ENCODE measurements around the gene SMC6. TPM values are rescaled to one million over a fixed set of nuclear protein-coding genes. Genes with fewer than 3 reads are reported as not detected.

Gene SMC6
- polyA plus RNA-seq, 1 donor, result 49.2 TPM

DNA sequence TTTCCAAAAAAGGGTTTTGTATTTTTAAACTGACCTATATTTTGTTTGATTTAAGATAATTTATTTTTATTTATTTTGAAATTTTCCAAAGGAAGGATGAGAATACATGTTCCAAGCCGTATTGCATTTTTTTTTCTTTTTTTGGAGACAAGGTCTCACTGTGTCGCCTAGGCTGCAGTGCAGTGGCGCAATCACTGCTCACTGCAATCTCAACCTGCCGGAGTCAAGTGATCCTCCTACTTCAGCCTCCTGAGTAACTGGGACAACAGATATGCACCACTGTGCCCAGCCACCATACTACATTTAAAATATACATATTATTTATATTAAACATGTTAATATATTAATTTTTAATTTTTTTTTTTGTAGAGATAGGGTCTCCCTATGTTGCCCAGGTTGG is 15.3 kb upstream of the SMC6 start:
- DNase-seq, result no peak

DNA sequence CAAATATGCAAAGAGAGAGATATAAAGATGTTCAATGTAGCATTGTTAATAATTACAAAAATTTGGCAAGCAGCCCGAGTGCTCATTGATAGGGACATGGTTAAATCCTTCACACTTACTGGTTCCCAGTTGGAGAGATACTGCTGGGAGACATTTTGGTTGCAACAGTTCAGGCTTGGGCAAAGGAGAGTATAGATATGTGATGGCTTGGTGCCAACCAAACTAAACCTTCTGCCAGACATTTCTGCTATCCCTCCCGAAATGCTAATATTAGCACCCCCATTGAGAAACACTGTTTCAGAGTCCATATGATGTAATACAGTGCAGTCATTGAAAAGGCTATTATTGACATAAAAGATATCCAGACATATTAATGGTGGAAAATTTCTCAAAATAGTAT is 11.8 kb upstream of the SMC6 start:
- DNase-seq, result no peak

DNA sequence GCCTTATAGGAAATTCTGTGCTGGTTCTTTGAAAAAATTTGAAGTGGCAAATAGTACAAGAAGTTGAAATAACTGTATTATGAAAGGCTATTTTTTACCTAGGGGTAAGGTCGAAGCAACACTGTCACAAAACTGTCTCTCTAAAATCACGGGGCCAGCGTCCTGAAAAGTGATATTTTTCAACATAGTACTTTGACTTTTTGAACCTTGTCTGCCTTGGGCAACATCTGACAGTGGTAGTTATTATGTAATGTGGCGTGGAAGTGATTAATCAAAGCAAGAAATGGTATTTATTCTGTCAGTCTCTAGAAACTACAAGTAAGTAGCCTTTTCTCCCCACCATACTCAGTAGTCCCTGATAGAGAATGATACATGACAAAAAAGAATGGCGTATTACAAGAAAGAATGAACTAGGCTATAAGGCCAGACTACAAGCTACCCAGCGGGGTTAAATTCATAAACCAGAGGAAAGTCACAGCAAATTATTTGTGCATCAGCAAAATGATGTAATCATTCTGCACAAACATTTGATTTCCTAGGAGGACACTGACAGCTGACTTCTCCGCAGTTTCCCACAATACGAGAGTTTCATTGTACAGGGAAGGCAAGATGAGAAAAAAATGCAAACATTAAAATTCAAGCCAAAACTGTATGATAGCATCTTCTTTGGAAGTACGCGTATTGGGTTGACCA is 10.2 kb upstream of the SMC6 start:
- DNase-seq, result no peak

DNA sequence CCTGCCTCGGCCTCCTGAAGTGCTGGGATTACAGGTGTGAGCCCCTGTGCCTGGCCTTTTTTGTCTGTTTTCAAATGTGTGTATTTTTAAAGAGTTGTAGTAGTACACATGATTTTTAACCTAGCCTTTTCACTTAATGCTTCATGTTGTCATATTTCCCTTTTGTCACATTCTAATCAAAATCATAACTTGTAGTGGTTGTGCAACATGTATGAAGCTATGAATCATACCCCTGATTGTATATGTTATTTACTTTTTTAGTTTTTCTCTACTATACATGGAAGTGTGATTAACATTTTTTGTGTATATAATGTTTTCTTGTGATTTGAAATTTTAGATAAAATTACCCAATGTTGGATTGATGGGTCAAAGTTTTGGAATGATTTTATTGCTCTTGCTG is 8.8 kb upstream of the SMC6 start:
- DNase-seq, result no peak

DNA sequence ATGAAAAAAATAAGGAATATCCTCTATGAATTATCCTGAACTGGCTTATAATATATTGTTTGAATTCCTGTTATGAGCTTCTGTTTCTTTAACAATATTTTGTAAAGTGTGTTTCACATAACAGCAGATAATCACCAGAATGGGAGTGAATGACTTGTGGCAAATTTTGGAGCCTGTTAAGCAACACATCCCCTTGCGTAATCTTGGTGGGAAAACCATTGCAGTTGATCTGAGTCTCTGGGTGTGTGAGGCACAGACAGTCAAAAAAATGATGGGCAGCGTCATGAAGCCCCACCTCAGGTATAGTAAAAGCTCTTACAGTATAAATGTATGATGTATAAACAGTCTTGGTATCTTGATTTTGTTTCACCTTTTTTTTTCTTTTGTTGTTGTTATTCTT is 6.2 kb upstream of the SMC6 start:
- DNase-seq, result no peak

DNA sequence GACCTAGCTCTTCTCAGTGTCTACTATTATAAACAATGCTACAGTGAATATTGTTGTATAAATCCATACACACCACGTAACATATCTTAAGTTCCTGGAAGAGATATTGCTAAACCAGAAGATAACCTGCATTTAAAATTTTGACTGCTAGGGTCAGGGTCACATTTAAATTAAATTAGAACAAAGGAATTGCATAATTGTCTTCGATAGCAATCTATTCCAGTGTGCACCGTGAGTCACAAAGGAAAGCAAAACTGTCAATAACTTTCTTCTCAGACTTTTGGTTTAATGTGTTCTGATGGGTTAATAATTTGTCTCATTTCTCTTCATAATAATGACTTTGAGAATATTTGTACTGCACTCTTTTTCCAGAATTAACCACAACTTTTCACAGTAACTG is 4.5 kb upstream of the SMC6 start:
- no peak for DNase-seq

DNA sequence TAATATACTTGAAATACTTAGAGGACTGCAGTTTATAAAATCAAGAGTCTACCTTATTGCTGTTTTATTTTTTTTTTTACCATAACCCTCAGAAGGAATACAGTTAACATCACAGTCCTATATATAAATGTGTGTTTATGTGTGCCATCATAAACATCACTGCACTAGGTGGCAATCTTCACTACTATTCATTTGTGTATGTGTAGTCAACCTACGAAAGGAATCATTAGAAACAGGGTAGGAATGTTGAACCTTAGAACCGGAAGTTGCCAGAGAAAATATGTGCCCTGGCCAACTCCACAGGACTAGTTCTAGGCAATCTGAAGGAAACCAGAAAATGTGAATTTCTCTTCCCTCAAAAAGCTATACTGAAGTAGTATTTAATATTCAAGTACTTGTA is 3.7 kb upstream of the SMC6 start:
- no peak for DNase-seq

DNA sequence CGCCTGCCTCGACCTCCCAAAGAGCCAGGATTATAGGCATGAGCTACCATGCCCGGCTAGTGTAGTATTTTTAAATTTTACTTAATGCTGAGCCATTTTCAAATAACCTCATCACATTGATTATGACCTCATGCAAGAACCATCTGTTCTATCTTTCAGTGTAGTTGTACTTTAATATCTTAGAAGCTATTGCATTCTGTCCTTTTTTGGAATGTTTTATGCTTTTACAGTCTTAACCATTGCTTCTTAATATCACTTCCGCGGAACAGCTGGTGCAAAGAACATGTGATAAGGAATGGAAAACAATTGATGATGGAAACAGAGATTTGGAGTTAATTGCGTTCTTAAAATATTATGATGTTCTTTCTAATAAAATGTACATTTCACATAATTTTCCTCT is 3.1 kb upstream of the SMC6 start:
- DNase-seq, result no peak

DNA sequence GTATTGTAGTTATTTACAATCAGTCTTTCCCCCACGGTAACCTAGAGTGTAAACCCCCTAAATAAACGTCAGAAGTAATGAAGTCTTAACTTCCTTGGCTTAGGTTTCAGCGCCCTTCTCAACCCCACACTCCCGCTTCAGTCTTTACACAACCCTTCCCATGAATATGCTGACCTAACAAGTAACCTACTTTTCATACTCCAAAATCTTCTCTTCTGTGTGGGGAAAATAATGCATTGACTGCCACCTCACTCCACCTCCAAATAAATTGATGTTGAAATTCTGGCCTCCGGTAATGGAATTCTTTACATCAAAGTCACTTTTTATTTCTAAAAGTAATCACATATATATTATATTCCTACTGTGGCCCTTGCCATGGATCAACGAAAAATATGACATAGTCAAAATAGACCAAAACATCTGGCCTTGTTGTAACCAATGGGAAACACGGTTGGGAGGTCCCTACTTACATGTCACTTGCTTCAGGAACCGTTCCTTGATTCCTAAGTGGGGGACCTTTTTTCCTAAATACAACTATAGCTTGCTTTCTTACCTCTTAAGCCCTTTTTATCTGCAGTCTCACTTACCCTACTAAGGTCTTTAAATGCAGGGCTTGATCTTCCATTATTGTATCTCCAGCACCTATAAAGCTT is 1.3 kb upstream of the SMC6 start:
- no peak for DNase-seq

DNA sequence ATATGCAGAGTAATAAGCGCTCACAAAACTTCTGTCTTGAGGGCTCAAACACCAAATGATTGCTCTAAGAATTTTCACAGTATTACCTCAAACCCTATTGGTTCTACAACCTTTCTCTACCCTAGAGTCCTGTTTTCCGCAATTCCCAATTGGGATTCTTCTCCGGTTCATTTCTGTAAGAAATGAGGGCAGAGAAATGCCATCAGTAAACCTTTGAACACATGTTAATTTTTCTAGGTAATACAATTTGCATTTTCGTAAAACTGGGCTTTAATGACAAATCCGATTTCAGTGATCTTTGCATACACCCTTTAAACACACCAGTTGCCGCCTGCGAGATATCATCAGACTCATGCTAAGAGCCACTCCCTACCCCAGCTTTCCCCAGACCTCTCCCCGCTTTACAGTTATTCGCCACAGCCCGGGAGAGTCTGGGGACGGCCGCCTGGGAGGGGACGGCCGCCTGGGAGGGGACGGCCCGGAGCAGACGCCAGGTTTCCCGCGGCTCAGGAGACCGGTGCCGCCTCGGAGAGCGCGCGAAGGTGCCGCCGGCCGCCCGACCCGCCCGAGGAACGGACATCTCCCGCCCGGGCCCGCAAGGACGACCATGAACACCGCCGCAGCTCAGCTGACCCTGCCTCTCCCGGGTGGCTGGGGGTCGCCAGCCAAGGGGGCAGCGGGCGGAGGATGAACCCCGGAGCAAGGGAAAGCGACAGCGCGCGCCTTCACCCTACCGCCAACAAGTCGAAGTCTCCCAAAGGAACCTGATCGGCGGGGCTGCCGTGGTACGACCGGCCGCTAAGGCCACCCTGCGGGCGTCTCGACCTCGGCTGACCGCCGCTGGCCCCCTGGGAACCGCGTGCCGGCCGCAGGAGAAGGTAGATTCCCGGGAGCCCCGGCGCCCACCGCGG is 463 bp downstream of the SMC6 start:
- peak; percentile 30 for DNase-seq

DNA sequence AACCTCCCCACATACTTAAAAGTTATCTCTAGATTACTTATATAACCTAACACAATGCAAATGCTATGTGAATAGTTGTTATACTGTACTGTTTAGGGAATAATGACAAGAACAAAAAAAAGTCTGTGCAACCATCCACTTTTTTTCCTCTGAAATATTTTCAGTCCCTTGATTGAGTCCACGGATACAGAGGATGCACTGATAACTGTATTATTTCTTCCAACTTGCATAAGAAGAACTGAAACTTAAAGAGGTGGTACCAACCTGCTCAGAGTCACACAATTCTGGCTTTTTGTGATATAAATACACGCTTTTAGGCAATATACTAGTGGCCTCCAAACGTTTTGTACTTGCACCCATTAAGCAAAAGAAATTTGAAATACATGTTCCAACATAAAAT is 1.4 kb downstream of the SMC6 start:
- no peak for DNase-seq

DNA sequence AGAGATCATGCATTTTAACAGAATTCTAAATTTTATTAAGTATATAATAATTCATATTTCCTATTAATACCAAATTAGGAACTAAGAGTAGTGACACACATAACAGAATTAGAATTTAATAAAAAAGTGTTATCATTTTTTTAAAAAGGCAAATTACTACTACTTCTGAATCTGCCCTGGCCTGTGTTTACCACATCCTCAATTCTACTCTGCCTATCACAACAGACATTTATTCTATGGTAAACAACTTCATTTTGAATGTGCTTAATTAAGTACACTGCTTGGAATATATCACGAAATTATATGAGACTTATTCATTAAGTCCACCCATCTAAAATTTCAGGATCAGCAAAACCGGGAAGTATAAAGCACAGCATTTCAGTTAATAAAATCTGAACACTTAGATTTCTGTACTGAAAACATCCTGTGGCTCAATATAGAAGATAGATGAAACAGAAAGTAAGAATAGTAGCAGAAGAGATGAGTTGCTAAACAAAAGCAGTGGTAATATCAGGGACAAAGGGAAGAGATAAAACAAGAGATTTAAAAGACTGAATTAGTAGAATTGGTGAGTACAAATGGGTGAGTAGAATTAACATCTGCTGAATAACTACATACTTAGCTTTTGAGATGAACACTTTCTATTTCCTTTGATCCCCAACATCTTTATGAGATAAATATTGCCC is 3.7 kb downstream of the SMC6 start:
- DNase-seq, result no peak

DNA sequence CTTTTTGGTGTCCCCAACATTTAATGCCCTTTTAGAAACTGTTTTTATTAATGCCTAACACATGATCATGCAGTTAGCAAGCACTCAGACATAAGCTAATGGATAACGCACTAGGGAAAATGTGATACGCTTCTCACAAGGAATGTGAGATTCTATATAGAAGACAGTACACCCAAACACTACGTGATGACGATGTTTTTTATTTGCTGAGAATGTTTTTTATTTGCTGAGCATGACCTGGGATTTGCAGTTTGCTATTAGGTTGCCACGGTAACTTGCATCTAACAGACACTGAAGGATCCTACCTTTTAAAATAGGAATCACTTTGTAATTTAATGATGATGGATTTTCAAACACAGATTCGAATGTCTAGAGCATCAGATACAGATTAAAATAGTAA is 4.9 kb downstream of the SMC6 start:
- DNase-seq, result no peak

DNA sequence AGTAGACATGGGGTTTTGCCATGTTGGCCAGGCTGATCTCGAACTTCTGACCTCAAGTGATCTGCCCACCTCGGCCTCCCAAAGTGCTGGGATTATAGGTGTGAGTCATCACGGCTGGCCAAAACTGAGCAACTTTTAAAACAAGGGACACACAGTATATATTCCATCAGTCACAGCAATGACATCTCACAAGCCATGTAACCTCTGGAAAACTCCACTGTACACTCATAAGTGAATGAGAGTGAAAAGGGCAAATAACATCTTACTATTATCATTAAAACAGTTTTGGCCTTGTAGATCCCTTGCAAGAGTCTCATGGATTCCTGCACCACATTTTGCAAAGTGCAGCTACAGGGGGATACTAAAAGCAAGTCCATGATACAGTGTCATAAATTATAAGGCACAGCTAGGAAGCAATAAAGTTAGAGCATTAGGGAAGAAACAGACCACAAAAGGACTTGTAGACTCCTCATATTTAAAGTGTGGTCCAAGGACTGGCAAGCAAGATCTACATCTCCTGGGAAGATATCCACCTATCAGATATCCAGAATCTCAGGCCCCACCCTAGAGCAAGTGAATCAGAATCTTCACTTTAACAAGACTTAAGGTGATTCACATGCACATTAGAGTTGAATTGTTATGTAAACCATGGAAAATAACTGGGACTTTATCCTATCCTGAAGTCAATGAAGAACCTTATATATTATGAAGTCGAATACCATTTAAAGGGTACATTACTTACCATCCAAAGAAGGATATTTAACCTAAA is 5.7 kb downstream of the SMC6 start:
- no peak for DNase-seq

DNA sequence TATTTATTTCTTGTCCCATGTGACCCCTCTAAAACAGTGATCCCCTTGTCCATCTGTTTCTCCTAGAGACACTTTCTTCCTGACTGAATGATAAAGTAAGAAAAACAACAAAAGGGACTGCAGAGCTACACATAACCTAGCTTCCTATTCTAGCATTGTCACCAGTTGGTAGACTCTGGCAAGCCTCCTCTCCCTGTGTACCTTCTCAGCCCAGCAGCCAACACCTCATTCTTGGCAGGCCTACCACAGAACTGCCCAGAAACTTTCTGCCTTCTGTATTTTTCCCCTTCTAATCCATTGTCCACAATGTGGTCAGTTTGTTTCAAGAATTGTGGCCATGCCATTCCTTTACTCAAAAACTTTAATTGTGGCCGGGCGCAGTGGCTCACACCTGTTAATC is 13.4 kb downstream of the SMC6 start:
- DNase-seq, result no peak

DNA sequence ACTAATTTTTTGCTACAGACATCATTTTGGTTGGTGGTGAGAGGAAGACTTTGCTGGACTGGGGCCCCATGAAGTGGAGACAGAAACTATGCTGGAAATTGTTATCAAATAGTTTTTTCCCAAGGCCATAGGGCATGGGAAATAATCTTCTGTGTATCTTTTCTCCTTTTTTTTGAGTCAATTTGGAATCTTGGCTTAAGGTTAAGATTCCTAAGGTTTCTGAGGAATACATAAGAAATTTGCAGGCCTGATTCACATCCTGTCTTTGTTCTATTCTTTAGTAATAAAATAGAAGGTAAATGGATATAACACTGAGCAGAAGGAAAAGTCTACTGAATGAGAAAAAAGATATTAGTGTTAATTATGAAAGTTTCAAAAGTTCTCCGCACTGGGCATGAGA is 16.6 kb downstream of the SMC6 start:
- DNase-seq, result no peak

DNA sequence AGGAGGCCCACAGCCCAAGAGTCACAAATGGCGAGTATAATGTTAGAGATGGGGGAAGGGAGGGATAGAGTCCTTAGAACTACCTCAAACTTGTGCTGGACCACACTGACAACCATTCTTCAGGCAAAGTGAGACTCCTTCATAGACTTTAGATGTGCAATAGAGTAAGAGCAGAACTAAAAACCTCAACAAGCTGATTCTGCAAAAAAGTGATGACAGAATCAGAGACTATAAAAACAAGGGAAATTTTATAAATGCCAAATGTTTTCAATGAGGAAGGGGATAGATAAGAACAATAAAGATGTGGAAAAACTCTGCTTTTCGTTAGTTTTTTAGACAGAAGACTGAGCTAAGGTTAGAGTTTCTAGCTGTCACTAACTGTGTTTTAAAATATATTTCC is 17.7 kb downstream of the SMC6 start:
- DNase-seq, result no peak

DNA sequence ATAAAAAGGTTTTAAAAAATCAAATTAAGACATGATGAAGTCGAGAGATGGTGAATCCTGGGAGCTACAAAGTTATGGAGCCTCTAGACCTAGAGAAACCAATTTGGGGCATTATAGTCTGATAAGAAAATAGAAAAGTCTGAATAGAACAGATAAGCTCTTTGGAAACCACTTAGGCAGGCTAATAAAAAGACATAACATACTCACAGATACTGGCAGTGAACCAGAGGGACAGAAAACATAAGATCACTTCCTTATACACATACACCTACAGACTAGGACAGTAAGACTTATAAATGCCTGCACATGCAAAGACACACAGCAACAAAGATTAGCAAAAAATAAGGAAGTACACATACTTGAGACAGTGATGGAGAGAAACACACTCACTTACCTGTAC is 20.0 kb downstream of the SMC6 start:
- DNase-seq, result no peak

DNA sequence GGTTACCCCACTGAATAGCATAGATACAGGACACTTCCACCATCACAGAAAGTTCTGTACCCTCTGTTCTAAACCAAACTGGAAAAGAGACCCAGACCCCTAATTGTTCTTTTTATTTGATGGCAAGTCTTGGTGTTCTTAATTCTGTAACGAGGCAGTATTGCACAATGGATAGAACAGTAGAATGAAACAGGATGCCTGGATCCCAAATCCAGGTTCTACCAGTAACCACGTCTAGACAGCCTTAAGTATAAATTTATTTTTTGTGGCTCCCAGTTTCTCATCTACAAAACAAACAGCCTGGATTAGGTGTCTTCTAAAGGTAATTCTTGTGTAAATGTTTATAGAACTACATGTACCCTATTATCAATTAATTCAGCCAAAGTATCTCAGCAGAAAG is 23.7 kb downstream of the SMC6 start:
- DNase-seq, result no peak

DNA sequence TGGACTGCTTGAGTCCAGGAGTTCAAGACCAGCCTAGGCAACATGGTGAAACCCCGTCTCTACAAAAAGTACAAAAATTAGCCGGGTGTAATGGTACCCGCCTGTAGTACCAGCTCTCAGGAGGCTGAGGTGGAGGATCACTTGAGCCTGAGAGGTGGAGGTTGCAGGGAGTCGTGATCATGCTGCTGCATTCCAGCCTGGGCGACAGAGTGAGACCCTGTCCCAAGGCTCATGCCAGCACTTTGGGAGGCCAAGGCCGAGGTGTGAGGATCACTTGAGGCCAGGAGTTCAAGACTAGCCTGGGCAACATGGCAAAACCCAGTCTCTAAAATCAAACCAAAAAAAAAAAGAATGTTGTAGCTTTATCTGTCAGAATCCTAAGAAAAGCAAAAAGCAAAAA is 25.4 kb downstream of the SMC6 start:
- DNase-seq, result no peak

DNA sequence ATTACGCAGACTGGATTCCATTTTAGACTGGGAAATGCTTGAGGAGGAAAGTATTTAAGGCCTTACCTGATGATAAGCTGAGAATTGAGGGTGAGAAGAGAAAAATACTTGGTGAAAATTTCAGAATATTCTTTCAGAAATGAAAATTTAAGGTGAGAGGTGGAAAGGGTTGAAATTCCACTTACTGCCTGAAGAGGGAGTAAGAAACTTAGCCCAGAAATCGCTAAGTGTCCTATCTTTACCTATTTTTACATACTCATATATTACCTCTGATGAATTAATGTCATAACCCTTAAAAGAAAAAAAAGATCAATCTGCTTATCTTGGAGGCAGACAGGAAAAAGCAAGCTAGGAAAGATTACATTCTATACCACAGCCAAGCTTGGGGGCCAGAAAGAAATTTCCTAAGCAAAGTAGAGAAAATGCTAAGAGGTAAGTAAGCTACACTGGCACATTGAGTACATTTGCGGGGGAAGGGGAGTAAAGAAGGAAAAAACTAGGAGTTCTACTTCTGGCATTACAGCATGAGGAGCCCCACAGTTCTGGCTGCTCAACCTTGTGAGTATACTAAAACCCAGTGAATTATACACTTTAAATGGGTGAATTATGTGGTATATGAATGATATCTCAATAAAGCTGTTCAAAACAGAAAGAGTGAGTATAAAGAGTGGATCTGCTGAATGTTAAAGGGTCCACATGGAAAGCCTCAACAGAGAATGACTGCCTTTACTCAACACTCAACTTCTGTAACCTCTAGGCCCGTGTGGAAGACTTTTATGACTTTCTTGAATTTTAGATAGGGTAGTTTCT is 33.8 kb downstream of the SMC6 start:
- DNase-seq, result no peak

Measured in left kidney (tissue), 2 donors.